Urothelium cell line (cell line): Measurements from ENCODE around the gene TBX4.
"Not testable (repeated sequence)": the region's sequence is repeated elsewhere in the genome, so short reads cannot be mapped to it uniquely, and the experiment has no call there.

ENCODE experiments used
- DNase-seq: peaks from one replicate; pipeline ENCODE4 v3.0.0; 2011; ENCODE audit warnings: low spot score, mixed read lengths
- FAIRE-seq: peaks from 2 replicates; lab custom pipeline; 2011; peaks lifted over from hg19 to GRCh38; lab: Jason Lieb, UNC

TBX4 gene

DNA sequence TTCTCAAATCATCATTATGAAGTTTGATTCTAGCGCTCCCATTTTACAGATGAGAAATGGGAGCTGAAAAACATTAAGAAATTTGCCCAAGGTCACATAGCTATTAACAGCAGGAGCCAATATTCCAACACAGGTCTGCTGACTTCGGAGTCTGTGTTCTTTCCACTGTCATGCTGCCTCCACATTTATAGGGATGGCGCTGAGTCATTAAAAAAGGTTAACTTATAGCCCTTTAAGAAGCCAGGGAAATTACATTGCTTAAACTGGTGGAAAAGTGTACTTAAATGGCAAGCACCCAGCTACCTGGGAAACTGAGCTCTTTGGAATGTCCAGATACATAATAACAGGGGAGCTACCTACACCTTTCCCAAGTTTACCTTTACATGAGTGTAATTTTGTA, 65.0 kb downstream of the TBX4 start:
- DNase-seq (no peak), FAIRE-seq (no peak)

- no peak for DNase-seq
- FAIRE-seq = peak; percentile 93
These were observed 65.8 kb downstream of the TBX4 start for GRCh38 chr17:61517843-61518606.

DNA sequence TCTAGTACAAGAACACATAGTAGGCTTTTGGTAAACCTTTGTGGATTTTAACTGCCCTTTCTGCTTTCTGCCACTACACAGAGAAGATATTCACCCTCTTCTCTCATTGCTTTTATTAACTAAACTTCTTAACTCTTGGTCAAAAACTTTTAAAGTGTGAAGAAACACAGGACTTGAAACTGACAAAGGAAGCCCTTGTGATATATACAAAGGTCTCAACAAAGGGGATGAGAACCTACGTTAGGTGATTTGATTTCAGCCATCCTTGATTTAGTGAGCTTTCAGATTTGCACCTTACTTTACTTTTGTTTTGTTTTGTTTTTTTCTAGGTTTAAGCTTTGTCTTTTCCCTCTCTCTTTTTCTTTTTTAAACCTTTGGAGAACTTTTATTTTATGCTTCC, 66.9 kb downstream of the TBX4 start:
- FAIRE-seq (no peak), DNase-seq (no peak)

- DNase-seq (no peak), FAIRE-seq (peak; percentile 72)
These were observed 67.7 kb downstream of the TBX4 start for GRCh38 chr17:61519754-61520440.

DNA sequence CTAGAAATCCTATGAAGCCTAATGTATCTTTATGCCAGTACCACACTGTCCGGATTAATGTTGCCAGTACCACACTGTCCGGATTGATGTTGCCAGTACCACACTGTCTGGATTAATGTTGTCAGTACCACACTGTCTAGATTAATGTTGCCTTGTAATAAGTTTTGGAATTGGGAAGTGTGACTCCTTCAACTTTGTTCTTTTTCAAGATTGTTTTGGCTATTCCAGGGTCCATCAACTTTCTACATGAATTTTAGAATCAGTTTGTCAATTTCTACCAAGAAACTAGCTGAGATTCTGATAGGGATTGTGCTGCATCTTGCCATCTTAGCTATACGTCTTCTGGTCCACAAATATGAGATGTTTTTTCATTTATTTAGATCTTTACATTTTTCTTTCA, 68.7 kb downstream of the TBX4 start:
- DNase-seq = no peak
- peak; percentile 50 for FAIRE-seq

GRCh38 chr17:61522088-61522487, 69.9 kb downstream of the TBX4 start:
- FAIRE-seq = no peak

DNA sequence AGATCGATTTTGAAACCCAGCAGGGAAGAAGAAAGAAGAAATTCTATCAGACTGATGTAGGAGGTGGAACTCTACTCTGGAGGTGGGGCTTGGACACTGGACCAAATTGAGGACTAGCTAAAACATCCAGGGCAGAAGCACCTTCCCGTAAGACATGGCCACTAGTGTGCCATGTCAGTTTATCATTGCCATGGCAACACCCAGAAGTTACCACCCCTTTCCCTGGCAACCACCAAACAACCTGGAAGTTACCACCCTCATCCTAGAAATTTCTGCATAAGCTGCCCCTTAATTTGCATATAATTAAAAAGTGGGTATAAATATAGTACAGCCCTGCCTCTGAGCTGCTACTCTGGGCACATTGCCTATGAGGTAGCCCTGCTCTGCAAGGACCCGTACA, 72.1 kb downstream of the TBX4 start:
- FAIRE-seq (peak; percentile 20), DNase-seq (no peak)

More at GRCh38 chr17:61522088-61522487, 69.9 kb downstream of the TBX4 start:
- no peak for DNase-seq

- not testable (repeated sequence) for DNase-seq
These were observed 75.2 kb downstream of the TBX4 start for GRCh38 chr17:61527441-61527840.

GRCh38 chr17:61528171-61528570, 75.9 kb downstream of the TBX4 start:
- DNase-seq = no peak
- FAIRE-seq = no peak

More at GRCh38 chr17:61527441-61527840, 75.2 kb downstream of the TBX4 start:
- FAIRE-seq = peak; percentile 65

- DNase-seq (no peak), FAIRE-seq (no peak)
These were observed 79.0 kb downstream of the TBX4 start for GRCh38 chr17:61531223-61531622.

- DNase-seq = no peak
- FAIRE-seq = no peak
These were observed 80.6 kb downstream of the TBX4 start for GRCh38 chr17:61532826-61533225.

- DNase-seq (no peak), FAIRE-seq (no peak)
These were observed 81.6 kb downstream of the TBX4 start for GRCh38 chr17:61533797-61534196.

GRCh38 chr17:61534414-61534813, 82.2 kb downstream of the TBX4 start:
- DNase-seq = no peak
- no peak for FAIRE-seq
